Stimulated activated CD4-positive, alpha-beta T cell treated with anti-CD3 and anti-CD28 coated beads, Interleukin-2, amount 100 ng/mL, for 48 hours (primary cell): ENCODE data around the gene SDK2.
"Not testable (repeated sequence)": the region's sequence is repeated elsewhere in the genome, so short reads cannot be mapped to it uniquely, and the experiment has no call there.

Experiments
- DNase-seq, 2 donors: peaks; one replicate each; pipeline ENCODE4 v3.0.0-alpha.2; 2020

SDK2 gene

DNA sequence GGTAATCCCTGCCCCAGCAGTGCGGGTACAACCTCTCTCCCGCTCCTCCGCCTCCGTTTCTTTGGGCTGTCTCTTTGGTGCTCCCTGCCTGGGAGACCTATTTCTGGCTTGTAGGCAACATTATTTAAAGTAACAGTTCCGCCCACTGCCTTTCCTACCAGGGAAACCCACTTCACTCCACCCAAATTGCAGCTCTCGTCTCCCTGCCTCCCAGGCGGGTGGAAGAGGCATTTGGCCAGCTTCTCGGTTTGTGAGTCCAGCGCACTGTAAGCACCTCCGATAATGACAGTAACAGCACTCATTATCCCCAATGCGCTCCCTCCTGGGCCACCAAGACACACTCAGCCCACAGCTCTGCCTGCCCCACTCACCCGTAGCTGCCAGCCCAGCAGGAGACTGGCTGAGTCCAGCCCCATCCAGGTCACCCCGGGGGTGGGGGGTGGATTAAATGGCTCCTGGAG lies 167.3 kb downstream of the SDK2 start:
- DNase-seq, result no peak

DNA sequence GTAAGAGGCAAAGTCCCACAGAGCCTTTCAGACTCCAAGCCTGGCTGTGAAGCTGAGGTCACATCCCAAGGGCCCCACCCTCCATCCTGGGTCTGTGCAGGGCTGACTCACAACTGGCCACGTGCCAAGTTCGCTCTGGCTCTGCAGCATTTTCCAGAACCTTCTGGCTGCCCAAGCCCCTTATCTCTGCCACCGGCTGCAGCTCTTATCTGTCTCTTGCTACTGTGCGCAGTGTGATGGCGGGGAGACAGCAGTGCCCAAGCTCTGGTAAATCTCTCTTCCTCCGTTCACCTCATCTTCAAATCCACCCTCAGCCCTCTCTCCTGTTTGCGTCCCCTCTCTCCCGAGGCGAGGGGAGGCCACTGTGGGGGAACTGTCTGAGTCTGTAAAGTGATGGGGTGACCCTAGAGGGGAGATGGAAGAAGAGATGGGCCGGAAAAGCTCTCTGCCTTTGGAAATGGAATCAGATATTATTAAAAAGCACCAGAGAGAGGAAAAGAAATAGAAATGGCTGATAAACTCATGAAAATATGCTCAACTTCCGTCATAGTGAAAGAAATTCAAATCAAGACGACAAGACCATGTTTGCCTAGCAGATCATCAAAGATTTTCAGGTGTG lies 169.8 kb downstream of the SDK2 start:
- peak in 1 of 2 donors; percentile 3 for DNase-seq

DNA sequence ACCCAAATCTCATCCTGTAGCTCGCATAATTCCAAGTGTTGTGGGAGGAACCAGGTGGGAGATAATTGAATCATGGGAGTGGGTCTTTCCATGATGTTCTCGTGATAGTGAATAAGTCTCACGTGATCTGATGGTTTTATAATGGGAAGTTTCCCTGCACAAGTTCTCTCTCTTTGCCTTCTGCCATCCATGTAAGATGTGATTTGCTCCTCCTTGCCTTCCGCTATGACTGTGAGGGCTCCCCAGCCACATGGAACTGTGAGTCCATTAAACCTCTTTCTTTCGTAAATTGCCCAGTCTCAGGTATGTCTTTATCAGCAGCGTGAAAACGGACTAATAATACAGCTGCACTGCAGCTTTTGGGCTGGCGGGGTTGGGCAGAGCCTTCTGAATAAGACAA lies 171.5 kb downstream of the SDK2 start:
- DNase-seq, result not testable (repeated sequence)

DNA sequence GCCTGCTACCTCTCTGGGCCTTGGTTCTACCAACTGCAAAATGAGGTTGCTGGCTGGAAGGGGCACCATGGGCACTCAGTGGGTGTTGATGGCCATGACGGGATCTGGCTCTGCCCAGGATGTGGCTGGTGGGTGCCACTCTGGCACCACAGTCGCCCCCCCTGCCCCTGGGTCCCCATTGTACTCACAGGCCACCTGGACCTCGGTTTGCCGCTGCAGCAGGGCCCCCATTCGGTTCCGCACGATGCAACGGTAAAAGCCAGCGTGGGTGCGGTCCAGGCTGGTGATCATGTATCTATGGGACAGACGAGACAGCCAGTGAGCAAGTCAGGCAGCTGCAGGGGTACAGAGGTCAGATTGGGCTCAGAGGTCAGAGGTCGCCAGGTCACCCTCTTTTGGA lies 172.3 kb downstream of the SDK2 start:
- no peak for DNase-seq

- DNase-seq, result no peak
Observed at GRCh38 chr17:73470316-73470826, 173.9 kb downstream of the SDK2 start.

DNA sequence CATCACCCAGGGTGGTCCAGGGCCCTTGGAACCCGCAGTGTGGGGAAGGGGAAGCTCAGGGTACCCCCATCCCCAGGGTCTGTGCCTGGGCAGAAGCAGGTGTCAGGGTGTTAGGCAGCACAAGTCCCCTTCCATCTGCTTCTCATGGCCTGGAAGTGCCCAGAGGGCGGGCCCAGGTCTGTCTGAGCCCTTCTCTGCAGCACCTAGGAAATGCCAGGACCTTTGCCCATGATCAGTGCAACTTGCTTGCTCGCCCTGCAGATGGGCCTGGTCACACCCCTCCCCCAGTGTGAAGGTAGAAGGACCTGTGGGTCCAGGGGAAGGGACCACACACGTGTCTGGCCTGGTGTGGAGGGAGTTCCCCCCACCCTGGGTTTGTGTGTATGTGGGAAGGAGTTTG lies 174.9 kb downstream of the SDK2 start:
- no peak for DNase-seq

- DNase-seq, result no peak
Observed at GRCh38 chr17:73468221-73468620, 176.0 kb downstream of the SDK2 start.

GRCh38 chr17:73467651-73468050 lies 176.6 kb downstream of the SDK2 start:
- DNase-seq, result no peak

DNA sequence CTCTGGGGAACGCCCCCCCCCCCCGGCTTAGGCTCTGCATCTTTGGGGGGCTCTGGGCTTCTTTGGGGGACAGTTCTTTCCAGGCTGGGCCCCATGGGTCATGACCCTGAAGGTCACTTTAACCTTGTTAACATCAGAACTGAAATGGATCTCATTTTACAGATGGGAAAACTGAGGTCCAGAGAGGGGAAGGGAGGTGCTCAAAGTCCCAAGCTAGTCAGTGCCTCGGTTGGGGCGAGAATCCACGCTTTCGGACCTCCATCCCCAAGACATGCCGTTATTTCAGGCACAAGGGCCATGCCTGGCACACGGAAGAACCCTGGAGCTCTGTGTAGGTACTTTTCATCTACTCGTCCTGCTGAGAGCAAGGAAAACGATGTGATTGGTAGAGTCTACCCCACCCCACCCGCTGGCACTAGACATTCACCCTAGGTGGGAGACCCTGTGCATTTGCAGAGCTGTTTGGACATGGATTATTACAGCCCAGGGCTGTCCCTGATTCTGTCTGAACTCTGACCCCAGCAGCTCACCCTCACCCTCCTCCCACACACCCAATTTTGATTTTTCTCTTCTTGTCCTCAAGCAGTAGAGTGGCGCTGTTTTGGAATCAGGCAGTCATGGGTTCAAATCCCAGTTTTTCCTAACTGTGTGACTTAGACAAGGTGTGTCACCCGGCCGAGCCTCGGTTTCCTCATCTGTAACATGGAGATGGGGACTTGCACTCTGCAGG lies 177.4 kb downstream of the SDK2 start:
- no peak for DNase-seq

DNA sequence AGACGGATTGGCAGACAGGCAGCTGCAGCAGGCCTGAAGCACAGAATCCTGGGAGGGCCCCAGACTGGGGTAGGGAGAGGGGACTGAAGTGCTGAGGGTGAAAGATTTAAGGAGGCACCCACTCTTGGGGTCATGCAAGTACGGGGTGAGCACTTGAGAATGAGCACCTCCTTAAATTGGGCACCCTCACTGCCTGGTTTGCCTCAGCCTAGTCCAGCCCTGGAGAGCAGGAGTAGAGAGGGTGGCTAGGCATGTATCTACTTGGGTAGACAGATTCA lies 178.4 kb downstream of the SDK2 start:
- no peak for DNase-seq

- DNase-seq, result no peak
Observed at GRCh38 chr17:73465130-73465952, 178.9 kb downstream of the SDK2 start.

DNA sequence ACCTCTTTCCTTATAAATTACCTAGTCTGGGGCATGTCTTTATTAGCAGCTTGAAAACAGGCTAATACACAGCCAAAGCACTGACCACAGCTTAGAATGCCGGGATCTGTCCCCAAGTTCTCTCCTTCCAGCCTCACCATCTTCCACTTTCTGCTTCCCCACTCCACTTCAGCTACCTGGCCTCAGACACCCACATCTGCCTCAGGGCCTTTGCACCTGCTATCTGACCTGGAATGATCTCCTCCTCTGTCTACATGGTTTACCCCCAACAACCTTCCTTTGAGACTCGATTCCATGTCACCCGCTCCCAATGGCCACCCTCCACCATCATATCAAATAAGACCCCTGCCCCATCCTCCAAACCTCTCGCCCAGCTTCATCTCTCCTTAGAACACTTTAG lies 179.8 kb downstream of the SDK2 start:
- no peak for DNase-seq

DNA sequence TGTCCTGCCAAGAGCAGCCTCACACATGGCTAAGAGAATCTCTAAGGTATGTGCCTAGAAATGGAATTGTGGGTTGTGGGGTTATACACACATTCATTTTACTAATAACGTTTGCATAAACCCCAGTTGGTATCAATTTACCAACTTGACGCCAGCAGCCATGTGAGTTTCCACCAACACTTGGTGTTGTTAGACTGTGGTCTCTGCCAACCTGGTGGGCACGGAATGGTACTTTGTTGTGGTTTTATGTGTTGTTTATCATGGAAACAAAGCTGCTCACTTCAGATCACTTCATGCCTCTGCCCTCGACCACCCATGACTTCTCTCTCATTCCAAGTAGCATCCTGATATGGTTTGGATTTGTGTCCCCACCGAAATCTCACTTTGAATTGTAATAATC lies 180.4 kb downstream of the SDK2 start:
- DNase-seq, result no peak

GRCh38 chr17:73462823-73463222 lies 181.4 kb downstream of the SDK2 start:
- DNase-seq, result no peak

- DNase-seq, result no peak
Observed at GRCh38 chr17:73459980-73460379, 184.3 kb downstream of the SDK2 start.

DNA sequence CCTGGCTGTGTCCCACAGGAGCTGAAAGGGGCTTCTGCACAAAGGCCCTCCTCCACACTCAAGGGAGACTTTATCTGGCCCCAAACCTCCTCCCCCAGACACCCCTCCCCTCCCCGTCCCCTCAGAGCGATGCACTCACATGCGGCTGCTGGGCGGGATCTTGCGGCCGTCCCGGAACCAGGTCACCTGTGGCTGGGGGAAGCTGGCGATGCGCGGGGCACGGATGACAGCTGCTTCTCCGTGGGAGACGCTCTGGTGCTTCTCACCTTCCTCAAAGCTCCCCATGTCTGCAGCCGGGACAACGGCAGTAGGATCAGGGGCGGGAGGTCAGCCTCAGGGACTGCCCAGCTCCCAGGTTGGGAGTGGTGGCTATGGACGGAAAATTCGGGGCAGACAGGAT lies 188.5 kb downstream of the SDK2 start:
- no peak for DNase-seq

- DNase-seq, result no peak
Observed at GRCh38 chr17:73455050-73455687, 189.1 kb downstream of the SDK2 start.

- not testable (repeated sequence) for DNase-seq
Observed at GRCh38 chr17:73453494-73453893, 190.8 kb downstream of the SDK2 start.

GRCh38 chr17:73453090-73453489 lies 191.2 kb downstream of the SDK2 start:
- no peak for DNase-seq

- no peak for DNase-seq
Observed at GRCh38 chr17:73452009-73452408, 192.2 kb downstream of the SDK2 start.

DNA sequence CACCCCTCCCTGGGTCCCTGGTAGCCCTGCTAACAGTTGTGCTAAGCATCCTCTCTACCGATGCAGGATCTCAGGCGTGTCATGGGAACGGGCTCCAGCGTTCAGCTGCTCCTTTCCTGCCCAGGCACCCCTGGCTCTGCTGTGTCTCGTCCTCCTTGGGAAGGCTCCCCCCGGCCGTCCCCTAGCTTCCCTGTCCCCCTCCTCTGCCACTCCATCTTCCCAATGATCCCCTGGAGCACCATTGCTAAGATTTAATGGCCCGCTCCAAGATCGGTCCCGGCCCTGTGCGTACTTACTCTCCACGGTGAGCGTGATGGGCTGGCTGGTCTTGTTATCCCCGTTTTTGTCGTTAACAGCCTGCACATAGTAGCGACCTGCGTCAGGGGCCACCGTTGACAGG lies 196.9 kb downstream of the SDK2 start:
- no peak for DNase-seq

DNA sequence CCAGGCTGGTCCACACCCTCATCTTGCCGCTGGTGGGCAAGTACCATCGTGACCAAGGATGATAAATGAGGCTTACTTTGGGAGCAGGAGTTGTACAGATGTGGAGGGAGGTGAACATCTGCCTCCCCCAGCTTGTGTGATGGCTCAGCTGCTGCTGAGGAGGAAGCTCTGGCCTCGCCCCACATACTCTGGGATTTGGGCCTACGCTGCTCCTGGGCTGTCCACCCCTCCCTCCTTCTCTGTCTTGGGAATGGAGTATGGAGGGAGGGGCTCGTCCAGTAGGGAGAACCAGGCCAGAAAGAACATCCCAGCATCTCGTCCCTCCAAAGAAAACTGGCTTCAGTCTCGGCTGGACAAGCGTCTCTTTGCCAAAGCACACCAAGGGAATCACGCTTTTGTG lies 197.6 kb downstream of the SDK2 start:
- DNase-seq, result no peak

DNA sequence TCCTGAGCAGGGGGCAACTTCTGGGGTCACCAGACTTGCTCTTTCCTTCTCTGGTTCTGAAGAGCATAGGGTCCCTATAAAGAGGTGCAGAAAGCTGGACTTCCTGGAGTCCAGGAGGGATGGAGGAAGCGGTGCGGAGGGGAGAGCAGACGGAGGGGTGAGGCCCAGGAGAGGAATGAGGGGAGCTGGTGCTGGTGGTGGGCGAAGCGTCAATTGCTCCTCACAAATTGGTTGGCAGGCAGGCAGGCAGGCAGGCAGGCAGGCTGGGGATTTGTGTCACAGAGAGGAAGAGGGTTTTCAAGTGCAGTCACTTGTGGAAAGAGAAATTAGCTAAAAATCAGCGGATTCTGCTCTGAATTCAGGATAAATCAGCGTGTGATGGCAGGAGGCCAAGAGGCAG lies 198.8 kb downstream of the SDK2 start:
- DNase-seq, result no peak
